ENCODE data around the gene ZBTB49. TPM values are rescaled to one million over a fixed set of nuclear protein-coding genes. Genes with fewer than 3 reads are reported as not detected.

Gene ZBTB49
- total RNA-seq, 1 experiment from 2014 or later: 4.2 TPM

- intact Hi-C loops (cut with micrococcal nuclease; ENCODE audit: unreplicated experiment): no loop called here
- no TSS peak for BruUV-seq (replicated peaks)
- no peaks in the 10 kb centered on the region for H3K9me3 ChIP-seq (ENCODE audit: control insufficient read depth, insufficient read depth, low read depth, low read length)
- H3K27me3 ChIP-seq (ENCODE audit: control insufficient read depth, insufficient read depth, low read length): no peaks in the 10 kb centered on the region
- H3K27ac ChIP-seq (ENCODE audit: low read length): no peak overlapping the region
- POLR2A ChIA-PET: no interaction called here
- H3K4me1 ChIP-seq (ENCODE audit: control insufficient read depth, insufficient read depth, low read length): no peaks in the 10 kb centered on the region
- no peak overlapping the region for H3K4me3 ChIP-seq (ENCODE audit: low read depth in 2 of 2, low read length in 2 of 2)
- TF ChIP-seq SIN3A (IDR thresholded peaks at IDR 0.05; ENCODE audit: borderline replicate concordance, insufficient read depth, low read depth, low read length) (no peak), POLR2AphosphoS5 (IDR thresholded peaks at IDR 0.05; ENCODE audit: low read depth, low read length) (no peak), REST (IDR thresholded peaks at IDR 0.05; ENCODE audit: insufficient read depth in 1 of 2, low read depth in 2 of 2, low read length in 1 of 2) (no peak), CTCF (IDR thresholded peaks at IDR 0.05) (no peak), TCF7L2 (IDR thresholded peaks at IDR 0.05; ENCODE audit: low read depth, low read length) (no peak)
- no peak for ATAC-seq
- in situ Hi-C loops (cut with HindIII; ENCODE audit: low pct_unique_long_range_greater_than_20kb, low sequenced_read_pairs): no loop called here
- CTCF ChIA-PET: no interaction called here
- no peaks in the 10 kb centered on the region for H3K36me3 ChIP-seq (ENCODE audit: control insufficient read depth, insufficient read depth, low read length)
- no peak for DNase-seq (ENCODE audit: low read depth, low spot score)
Measured at GRCh38 chr4:4362991-4363697, 73.1 kb downstream of the ZBTB49 start.

- intact Hi-C loops (cut with micrococcal nuclease; ENCODE audit: unreplicated experiment) (no loop called here), in situ Hi-C loops (cut with HindIII; ENCODE audit: low pct_unique_long_range_greater_than_20kb, low sequenced_read_pairs) (no loop called here)
- DNase-seq (ENCODE audit: low read depth, low spot score): no peak
- no peaks in the 10 kb centered on the region for H3K36me3 ChIP-seq (ENCODE audit: control insufficient read depth, insufficient read depth, low read length)
- no peak for ATAC-seq
- H3K4me3 ChIP-seq (ENCODE audit: low read depth in 2 of 2, low read length in 2 of 2): no peak overlapping the region
- BruUV-seq (replicated peaks): no TSS peak
- ChIA-PET CTCF (no interaction called here), POLR2A (no interaction called here)
- no peak overlapping the region for H3K27ac ChIP-seq (ENCODE audit: low read length)
- no peaks in the 10 kb centered on the region for H3K9me3 ChIP-seq (ENCODE audit: control insufficient read depth, insufficient read depth, low read depth, low read length)
- TF ChIP-seq REST (IDR thresholded peaks at IDR 0.05; ENCODE audit: insufficient read depth in 1 of 2, low read depth in 2 of 2, low read length in 1 of 2) (no peak), CTCF (IDR thresholded peaks at IDR 0.05) (no peak), SIN3A (IDR thresholded peaks at IDR 0.05; ENCODE audit: borderline replicate concordance, insufficient read depth, low read depth, low read length) (no peak), POLR2AphosphoS5 (IDR thresholded peaks at IDR 0.05; ENCODE audit: low read depth, low read length) (no peak), TCF7L2 (IDR thresholded peaks at IDR 0.05; ENCODE audit: low read depth, low read length) (no peak)
- no peaks in the 10 kb centered on the region for H3K27me3 ChIP-seq (ENCODE audit: control insufficient read depth, insufficient read depth, low read length)
- H3K4me1 ChIP-seq (ENCODE audit: control insufficient read depth, insufficient read depth, low read length): no peaks in the 10 kb centered on the region
Measured at GRCh38 chr4:4364061-4364460, 74.0 kb downstream of the ZBTB49 start.
